ENCODE measurements around the gene CHRNE.

The CHRNE gene

GRCh38 chr17:4903051-4903818 is at the start of gene CHRNE:
Gene CHRNE (minus strand): TSS chr17:4903098. CDS start chr17:4903063, 35 bp downstream.
- Histone ChIP-seq H3K36me3 (ENCODE audit: control insufficient read depth, low read length) (no peaks in the 10 kb centered on the region), H3F3A (ENCODE audit: control insufficient read depth, insufficient read depth) (no peaks in the 10 kb centered on the region), H3K27ac (ENCODE audit: low read depth, low read length) (no peak within 1 kb of the TSS)

GRCh38 chr17:4951486-4951885 is 48.6 kb upstream of the CHRNE start:
- H3K4me1 ChIP-seq (ENCODE audit: control insufficient read depth, low read length): peaks cover 26% of the 10 kb centered on the region
- no peak overlapping the region for H3K27ac ChIP-seq (ENCODE audit: low read depth, low read length)
- H3K9me3 ChIP-seq (ENCODE audit: control insufficient read depth, insufficient read depth, low read length): no peaks in the 10 kb centered on the region
- peaks cover 20% of the 10 kb centered on the region for H3K36me3 ChIP-seq (ENCODE audit: control insufficient read depth, low read length)
- no peak for TF ChIP-seq CTCF (IDR thresholded peaks at IDR 0.05; ENCODE audit: low read depth, low read length, poor library complexity, severe bottlenecking)
- TF ChIP-seq EZH2phosphoT487 (IDR thresholded peaks at IDR 0.05; ENCODE audit: borderline replicate concordance, low read length): no peak
- peaks cover 30% of the 10 kb centered on the region for H3K79me2 ChIP-seq (ENCODE audit: control insufficient read depth, low read length)
- no peaks in the 10 kb centered on the region for H3K27me3 ChIP-seq (ENCODE audit: control insufficient read depth, low read length)
- H3K4me2 ChIP-seq (ENCODE audit: low read length): peak overlapping the region; percentile 94
- H3K9me2 ChIP-seq (replicated peaks; ENCODE audit: control insufficient read depth, low read length): no peaks in the 10 kb centered on the region
- peaks cover 18% of the 10 kb centered on the region for H3F3A ChIP-seq (ENCODE audit: control insufficient read depth, insufficient read depth)
- peaks cover 4% of the 10 kb centered on the region; the same call in 1 of the 2 replicates for H4K20me1 ChIP-seq (ENCODE audit: control insufficient read depth, insufficient read depth, low read depth, low read length)
- peak overlapping the region; percentile 93 for H3K4me3 ChIP-seq (ENCODE audit: low read length)

More at GRCh38 chr17:4903051-4903818, at the start of gene CHRNE:
- TF ChIP-seq EZH2phosphoT487 (IDR thresholded peaks at IDR 0.05; ENCODE audit: borderline replicate concordance, low read length) (no peak), CTCF (IDR thresholded peaks at IDR 0.05; ENCODE audit: low read depth, low read length, poor library complexity, severe bottlenecking) (peak; percentile 81)
- H3K79me2 ChIP-seq (ENCODE audit: control insufficient read depth, low read length): no peaks in the 10 kb centered on the region
- H3K4me2 ChIP-seq (ENCODE audit: low read length): peak within 1 kb of the TSS; percentile 52
- no peaks in the 10 kb centered on the region for H3K9me3 ChIP-seq (ENCODE audit: control insufficient read depth, insufficient read depth, low read length)
- peak within 1 kb of the TSS; percentile 34; the same call in 1 of the 2 replicates for H3K4me3 ChIP-seq (ENCODE audit: low read length)
- no peaks in the 10 kb centered on the region for H3K9me2 ChIP-seq (replicated peaks; ENCODE audit: control insufficient read depth, low read length)
- H3K27me3 ChIP-seq (ENCODE audit: control insufficient read depth, low read length): peaks cover 23% of the 10 kb centered on the region
- no peaks in the 10 kb centered on the region; the same call in 1 of the 2 replicates for H4K20me1 ChIP-seq (ENCODE audit: control insufficient read depth, insufficient read depth, low read depth, low read length)
- H3K4me1 ChIP-seq (ENCODE audit: control insufficient read depth, low read length): peaks cover 32% of the 10 kb centered on the region

GRCh38 chr17:4950746-4951204 is 47.9 kb upstream of the CHRNE start, which contains the start of gene ENO3:
Gene ENO3 (plus strand): TSS chr17:4951119. CDS start chr17:4951830, 711 bp downstream.
- H3F3A ChIP-seq (ENCODE audit: control insufficient read depth, insufficient read depth): peaks cover 24% of the 10 kb centered on the region
- peaks cover 33% of the 10 kb centered on the region for H3K4me1 ChIP-seq (ENCODE audit: control insufficient read depth, low read length)
- no peaks in the 10 kb centered on the region for H3K9me3 ChIP-seq (ENCODE audit: control insufficient read depth, insufficient read depth, low read length)
- peaks cover 27% of the 10 kb centered on the region for H3K36me3 ChIP-seq (ENCODE audit: control insufficient read depth, low read length)
- peaks cover 7% of the 10 kb centered on the region; the same call in 1 of the 2 replicates for H4K20me1 ChIP-seq (ENCODE audit: control insufficient read depth, insufficient read depth, low read depth, low read length)
- no peak for TF ChIP-seq EZH2phosphoT487 (IDR thresholded peaks at IDR 0.05; ENCODE audit: borderline replicate concordance, low read length)
- TF ChIP-seq CTCF (IDR thresholded peaks at IDR 0.05; ENCODE audit: low read depth, low read length, poor library complexity, severe bottlenecking): no peak
- H3K9me2 ChIP-seq (replicated peaks; ENCODE audit: control insufficient read depth, low read length): no peaks in the 10 kb centered on the region
- H3K79me2 ChIP-seq (ENCODE audit: control insufficient read depth, low read length): peaks cover 37% of the 10 kb centered on the region
- no peaks in the 10 kb centered on the region for H3K27me3 ChIP-seq (ENCODE audit: control insufficient read depth, low read length)
- H3K4me2 ChIP-seq (ENCODE audit: low read length): peak within 1 kb of the TSS; percentile 94
- peak within 1 kb of the TSS; percentile 99 for H3K27ac ChIP-seq (ENCODE audit: low read depth, low read length)
- H3K4me3 ChIP-seq (ENCODE audit: low read length): peak within 1 kb of the TSS; percentile 93

Measured in DOHH2 (cell line).